ENCODE measurements around the gene UCN3.

UCN3 gene

GRCh38 chr10:5364890-5365338 is at the start of gene UCN3:
Gene UCN3 (plus strand): TSS chr10:5364966. CDS start chr10:5373721, 8,755 bp downstream.
- no peak for DNase-seq

DNA sequence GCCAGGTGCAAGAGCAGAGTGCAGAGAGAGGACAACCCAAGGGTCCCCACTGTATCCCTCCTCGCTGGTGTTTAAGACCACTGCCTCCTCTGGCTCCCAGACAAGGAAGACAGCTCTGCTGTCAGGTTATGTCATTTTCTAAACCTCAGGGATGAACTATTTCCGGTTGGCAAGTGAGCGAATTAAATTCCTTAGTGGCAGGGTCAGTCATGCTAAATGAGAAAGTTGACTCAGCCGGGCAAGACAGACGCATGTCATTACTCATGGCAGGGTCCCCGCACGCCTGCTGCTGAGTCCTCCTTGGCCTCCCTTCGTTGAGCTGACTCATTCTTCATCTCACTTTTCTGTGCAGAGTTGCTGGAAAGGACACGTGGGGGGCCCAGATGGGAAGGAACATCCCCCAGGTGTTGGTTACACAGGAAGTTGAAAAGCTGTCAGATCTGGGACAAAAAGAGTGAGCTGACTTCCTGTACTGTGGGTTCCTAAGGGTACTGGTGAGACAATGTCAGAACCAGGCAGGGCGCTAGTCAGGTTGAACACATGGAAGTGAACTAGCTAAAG is 47.1 kb upstream of the UCN3 start:
- DNase-seq, result peak; percentile 90

DNA sequence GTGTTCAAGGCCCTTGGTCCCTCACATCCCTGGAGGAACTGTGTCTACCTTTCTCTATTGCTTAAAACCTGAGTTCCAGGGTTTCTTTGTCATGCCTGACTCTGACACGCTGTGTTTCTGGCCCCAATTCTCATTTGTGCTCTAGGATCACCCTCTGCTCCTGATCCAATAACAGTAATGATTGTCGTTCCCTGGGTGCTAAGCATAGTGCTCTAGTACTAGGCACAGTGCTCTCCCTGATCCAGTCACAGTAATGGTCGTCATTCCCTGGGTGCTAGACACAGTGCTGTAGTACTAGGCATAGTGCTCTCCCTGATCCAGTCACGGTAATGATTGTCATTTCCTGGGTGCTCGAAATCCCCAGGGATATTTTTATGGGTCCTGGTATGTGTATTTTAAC is 46.6 kb upstream of the UCN3 start:
- no peak for DNase-seq

DNA sequence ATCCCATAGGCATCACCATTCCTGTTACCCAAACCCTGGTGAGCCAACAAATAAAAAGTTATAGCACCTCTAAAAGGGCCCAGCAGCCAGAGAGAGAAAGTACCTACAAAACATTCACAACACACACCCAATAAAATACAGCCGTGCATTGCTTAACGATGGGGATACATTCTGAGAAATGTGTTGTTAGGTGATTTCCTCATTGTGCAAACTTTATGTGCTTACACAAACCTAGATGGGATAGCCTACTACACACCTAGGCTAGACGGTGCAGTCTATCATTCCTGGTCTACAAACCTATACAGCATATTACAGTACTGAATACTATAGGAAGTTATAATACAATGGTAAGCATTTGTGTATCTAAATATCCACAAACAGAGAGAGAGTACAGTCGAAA is 44.9 kb upstream of the UCN3 start:
- DNase-seq, result no peak

GRCh38 chr10:5321273-5321672 is 43.5 kb upstream of the UCN3 start:
- DNase-seq, result no peak

DNA sequence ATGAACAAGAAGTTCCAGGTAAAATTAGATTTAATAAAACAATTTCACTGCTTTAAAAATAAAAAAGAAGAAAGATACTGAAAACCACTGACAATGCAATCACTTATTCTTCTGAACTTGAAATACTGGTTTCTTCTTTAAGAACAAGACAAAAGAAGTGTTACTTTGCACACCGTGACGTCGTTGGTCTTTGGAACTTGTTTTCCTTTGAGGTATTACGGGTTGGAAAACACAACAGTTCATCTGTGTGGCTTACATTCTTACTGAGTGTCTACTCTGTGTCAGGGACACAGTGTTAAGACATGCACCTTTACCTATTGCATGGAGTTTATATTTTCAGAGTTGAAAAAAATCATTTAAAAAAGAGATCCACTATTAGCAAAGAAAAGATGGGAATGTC is 41.3 kb upstream of the UCN3 start:
- no peak for DNase-seq

- DNase-seq, result no peak
Measured at GRCh38 chr10:5325076-5325475, 39.7 kb upstream of the UCN3 start.

- no peak for DNase-seq
Measured at GRCh38 chr10:5334196-5334880, 30.4 kb upstream of the UCN3 start.

DNA sequence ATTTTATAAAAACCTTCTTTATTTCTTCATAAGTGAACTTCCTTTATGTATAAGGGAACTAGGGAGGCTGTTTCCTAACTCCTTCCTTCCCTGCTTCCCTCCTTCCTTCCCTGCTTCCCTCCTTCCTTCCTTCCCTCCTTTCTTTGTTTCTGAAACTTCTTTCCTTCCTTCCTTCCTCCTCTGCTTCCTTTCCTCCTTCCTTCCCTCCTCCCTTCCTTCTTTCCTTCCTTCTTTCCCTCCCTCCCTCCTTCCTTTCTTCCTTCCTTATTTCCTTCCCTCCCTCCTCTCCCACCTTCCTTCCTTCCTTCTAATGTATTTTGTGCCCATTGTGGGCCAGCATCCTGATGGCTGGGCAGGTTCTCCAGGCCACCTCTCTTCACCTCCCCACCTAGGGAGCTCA is 26.8 kb upstream of the UCN3 start:
- no peak for DNase-seq

DNA sequence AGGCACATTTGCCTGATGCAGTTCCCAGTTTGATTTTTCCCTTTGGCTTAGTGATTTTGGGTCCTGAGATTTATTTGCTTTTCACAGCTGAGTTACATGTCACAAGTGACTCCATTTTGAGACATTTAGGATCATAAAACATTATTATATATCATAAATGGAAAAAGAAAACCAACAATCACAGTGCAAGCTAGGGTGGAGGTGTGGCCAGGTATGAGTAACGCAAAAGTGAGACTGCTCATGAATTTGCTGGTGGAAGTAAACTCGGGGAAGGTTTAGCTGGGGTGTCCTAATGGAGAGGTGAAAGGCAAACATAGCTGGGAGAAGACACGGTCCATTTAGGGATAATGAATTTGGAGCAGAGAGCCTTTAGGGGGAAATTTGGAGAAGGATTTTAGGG is 21.7 kb upstream of the UCN3 start:
- no peak for DNase-seq

GRCh38 chr10:5343561-5343960 is 21.2 kb upstream of the UCN3 start:
- peak; percentile 20 for DNase-seq

DNA sequence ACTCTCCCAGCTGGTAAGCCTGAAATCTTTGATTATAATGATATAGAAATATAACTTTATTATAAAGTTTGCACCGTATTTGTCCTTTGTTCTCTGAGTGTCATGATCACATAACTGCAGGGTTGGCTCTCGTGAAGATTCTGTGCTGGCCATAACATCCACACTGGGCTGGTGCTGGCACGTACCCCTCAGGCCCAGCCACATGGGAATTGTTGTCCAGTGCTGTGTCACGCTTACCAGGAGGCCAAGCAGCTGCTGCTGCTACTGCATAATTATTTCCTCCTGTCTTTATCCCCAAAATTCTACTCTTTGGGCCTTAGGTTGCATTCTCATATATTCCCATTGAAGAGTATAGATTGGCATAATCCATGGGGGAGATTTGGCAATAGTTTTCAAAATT is 20.8 kb upstream of the UCN3 start:
- no peak for DNase-seq

DNA sequence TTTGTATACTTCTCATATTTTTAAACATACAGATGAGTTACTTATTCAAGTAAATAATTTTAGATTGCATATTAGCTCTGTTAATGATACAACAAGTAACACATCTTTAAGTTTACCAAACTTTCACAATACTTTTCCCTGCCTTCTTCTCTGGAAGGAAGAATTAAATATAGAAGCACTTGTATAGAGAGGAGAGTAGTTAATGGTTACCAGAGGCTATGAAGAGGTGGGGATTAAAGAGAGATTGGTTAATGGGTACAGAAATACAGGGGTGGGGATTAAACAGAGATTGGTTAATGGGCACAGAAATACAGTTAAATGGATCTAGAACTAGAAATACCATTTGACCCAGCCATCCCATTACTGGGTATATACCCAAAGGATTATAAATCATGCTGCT is 20.0 kb upstream of the UCN3 start:
- no peak for DNase-seq

- DNase-seq, result no peak
Measured at GRCh38 chr10:5346881-5347280, 17.9 kb upstream of the UCN3 start.

DNA sequence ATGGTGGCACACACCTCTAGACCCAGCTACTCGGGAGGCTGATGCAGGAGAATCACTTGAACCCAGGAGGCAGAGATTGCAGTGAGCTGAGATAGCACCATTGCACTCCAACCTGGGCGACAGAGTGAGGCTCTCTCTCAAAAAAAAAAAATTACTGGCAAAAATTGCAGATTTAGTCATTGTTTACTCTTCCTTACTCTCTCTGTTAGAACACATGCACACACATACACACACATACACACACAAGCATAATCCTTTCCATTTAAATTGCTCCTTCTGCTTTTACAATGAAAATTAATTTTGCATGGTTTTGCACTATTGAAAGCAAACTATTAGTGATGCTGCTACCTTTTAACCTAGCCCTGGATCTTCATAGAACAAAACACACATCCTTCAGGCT is 15.4 kb upstream of the UCN3 start:
- no peak for DNase-seq

DNA sequence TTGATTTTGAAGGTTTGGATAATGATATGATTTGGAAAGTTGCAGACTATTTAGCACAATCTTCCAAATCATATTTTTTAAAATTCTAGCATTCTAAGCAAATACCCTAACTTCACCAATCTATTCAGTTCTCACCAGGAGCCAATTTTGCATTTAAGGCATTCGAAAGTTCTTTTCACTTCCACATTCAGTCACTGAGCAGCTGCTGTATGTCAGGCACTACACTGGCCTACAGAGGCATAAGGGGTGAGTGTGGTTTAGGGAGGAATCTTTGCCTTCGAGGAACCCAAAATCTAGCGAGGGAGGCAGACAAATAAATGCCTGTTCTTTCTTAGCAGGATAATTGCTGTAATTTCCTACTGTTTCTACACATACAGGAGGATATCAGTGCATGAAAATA is 10.7 kb upstream of the UCN3 start:
- DNase-seq, result no peak

DNA sequence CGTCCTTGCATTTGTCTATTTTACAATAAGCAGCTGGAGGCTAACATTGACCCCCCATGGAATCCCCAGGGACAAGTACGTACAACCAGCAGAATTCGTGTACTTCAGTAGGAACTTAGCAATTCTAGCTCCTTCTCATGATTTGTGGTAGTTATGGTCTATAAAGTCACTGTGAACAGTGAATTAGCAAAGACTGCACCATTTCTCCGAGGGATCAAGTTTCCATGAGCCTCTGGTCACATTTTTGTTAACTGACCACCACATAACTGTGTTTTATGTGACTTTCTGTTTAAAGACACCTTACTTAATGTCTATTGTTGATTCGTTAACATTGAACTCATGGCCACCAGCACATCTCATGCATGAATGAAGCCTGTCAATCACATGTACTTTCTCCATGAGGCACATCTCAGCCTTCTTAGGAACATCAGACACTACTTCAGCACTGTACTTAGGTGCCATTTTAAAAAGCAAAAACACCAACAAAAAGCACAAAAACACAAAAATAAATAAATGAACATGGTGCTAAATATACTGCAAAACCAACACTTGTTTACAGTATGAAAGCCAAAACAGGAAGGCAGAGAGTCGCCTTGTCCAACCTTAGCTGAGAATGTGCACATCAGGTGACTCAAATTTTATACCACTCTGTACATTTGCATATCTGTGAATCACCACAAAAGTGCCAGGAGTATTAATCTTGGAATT is 9.0 kb upstream of the UCN3 start:
- DNase-seq, result no peak

GRCh38 chr10:5356302-5356763 is 8.4 kb upstream of the UCN3 start:
- DNase-seq, result no peak

DNA sequence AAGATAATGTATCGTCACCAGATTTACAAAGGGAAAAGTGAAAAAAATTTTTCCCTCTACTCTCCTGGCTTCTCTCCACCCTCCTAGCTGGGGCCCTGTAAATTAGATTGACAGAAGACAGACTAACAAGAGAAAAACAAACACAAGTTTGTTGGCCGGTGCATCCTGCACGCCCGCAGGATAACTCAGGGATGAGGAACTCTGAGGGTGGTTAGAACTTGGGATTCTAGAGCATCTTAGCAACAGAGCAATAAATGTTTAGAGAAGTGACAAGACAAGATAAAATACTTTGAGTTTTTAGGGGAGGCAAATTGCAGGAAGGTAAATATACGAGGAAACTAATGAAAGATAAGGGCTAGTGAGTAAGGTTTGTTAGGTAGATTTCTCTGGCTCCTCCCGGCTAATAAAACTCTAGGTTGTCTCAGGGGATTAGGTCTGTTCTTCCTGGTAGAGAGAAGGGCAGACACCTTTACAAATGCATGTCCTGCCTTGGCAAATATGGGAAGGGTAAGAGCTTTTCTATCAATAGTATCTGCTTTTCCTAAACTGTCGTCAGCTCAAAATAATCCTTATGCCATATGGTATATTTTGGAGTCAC is 4.3 kb upstream of the UCN3 start:
- DNase-seq, result no peak

GRCh38 chr10:5361966-5362365 is 2.8 kb upstream of the UCN3 start:
- no peak for DNase-seq

- DNase-seq, result no peak
Measured at GRCh38 chr10:5362873-5363272, 1.9 kb upstream of the UCN3 start.

DNA sequence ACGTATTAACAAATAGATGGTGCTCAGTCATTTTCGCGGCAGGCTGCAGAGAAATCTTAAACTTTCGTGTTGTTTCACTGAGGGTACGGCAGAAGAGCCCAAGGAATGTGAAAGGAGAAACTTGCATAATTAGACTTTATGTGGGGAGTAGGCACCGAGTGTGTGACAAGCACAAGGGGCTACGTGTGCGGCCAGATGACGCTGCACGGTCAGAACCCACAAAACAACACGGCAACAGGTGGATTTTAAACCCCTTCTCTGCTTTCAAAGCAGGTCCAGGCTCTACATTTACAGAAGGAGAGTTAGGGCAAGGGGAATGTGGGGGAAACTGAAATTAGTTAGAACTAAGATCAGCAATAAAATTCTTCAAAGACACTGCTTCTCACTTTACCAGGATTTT is 392 bp upstream of the UCN3 start:
- DNase-seq, result no peak

- no peak for DNase-seq
Measured at GRCh38 chr10:5365928-5366327, 1.2 kb downstream of the UCN3 start.

Measured in EL (cell line).